ENCODE data around the gene RYR3. TPM values are rescaled to one million over a fixed set of nuclear protein-coding genes. Genes with fewer than 3 reads are reported as not detected.

The RYR3 gene
- polyA plus RNA-seq, 3 donors, result 0.02 to 4.4 (median 0.80) TPM

- H3K27ac ChIP-seq (ENCODE audit: low read depth, low read length), result no peak overlapping the region
- 79 to 89% (median 85%) methylated on average over 3 of the region's 3 CpGs for WGBS, 3 donors
Observed at GRCh38 chr15:33908406-33908805, 597.6 kb downstream of the RYR3 start.

GRCh38 chr15:33910741-33911140 is 600.0 kb downstream of the RYR3 start:
- H3K27ac ChIP-seq (ENCODE audit: low read depth, low read length), result no peak overlapping the region
- WGBS, 3 donors, result 84 to 90% (median 86%) methylated on average over 3 of the region's 3 CpGs

- H3K27ac ChIP-seq (ENCODE audit: low read depth, low read length), result no peak overlapping the region
Observed at GRCh38 chr15:33912326-33912725, 601.6 kb downstream of the RYR3 start.

GRCh38 chr15:33913459-33913858 is 602.7 kb downstream of the RYR3 start:
- H3K27ac ChIP-seq (ENCODE audit: low read depth, low read length), result no peak overlapping the region
- 89 to 97% (median 91%) methylated on average over 1 of the region's 1 CpG for WGBS, 3 donors

Other genes starting within 250 kb of the RYR3 start
- gene FMN1, start 116.3 kb upstream of the RYR3 start, polyA plus RNA-seq, result 1 to 10 TPM in 2 of 3 donors, under 1 TPM in 1; 0.55 to 1.1 (median 1.0) TPM